ENCODE data around the gene INSC.

INSC gene

GRCh38 chr11:15229069-15229468 is 114.3 kb downstream of the INSC start:
- no peak for FAIRE-seq
- DNase-seq (ENCODE audit: insufficient read length): no peak
- TF ChIP-seq POLR2AphosphoS5 (IDR thresholded peaks at IDR 0.05; ENCODE audit: low read depth, low read length) (no peak), POLR2A (IDR thresholded peaks at IDR 0.05; ENCODE audit: low read depth, low read length) (no peak), TAF1 (IDR thresholded peaks at IDR 0.05; ENCODE audit: borderline replicate concordance, low read depth, low read length) (no peak)

DNA sequence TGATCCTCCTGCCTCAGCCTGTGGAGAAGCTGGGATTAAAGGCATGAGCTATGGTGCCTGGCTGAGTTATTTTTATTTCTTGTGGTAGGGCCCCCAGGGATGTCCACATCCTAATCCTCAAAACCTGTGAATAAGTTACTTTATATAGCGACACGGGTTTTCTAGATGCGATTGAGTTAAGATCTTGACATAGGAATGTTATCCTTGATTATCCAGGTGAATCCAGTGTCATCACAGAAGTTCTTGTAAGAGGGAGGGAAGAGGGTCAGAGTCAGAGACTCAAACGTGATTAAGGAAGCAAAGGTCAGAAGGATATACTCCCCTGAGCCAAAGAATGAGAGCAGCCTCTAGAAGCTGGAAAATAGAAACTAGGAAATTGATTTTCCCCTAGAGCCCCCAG is 117.8 kb downstream of the INSC start:
- FAIRE-seq: no peak
- no peak for TF ChIP-seq TAF1 (IDR thresholded peaks at IDR 0.05; ENCODE audit: borderline replicate concordance, low read depth, low read length)
- TF ChIP-seq POLR2AphosphoS5 (IDR thresholded peaks at IDR 0.05; ENCODE audit: low read depth, low read length): no peak

GRCh38 chr11:15233371-15234165 is 118.8 kb downstream of the INSC start:
- DNase-seq (ENCODE audit: insufficient read length) (no peak), FAIRE-seq (no peak)
- no peak for TF ChIP-seq POLR2AphosphoS5 (IDR thresholded peaks at IDR 0.05; ENCODE audit: low read depth, low read length)
- no peak for TF ChIP-seq POLR2A (IDR thresholded peaks at IDR 0.05; ENCODE audit: low read depth, low read length)
- TF ChIP-seq TAF1 (IDR thresholded peaks at IDR 0.05; ENCODE audit: borderline replicate concordance, low read depth, low read length): no peak

More for the DNA sequence above, 117.8 kb downstream of the INSC start:
- DNase-seq (ENCODE audit: insufficient read length): no peak

DNA sequence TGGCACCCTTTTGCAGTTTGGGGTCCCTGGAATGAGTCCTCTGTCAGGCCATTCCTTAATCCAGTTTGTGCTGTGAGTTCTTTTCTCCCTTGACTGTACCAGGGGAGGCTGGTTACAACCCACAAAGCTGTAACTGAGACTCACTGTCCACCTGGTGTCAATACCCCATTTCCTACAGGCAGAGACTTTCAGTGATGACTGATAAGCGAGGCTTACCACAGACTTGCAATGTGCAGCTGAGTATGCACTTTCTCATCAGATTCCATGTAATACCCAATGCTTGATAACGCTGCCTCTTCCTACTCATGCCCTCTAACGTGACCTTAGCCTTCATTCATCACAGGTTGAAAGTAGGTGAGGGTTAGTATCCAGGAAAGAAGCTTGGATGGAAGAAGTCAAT is 120.1 kb downstream of the INSC start:
- DNase-seq (ENCODE audit: insufficient read length) (no peak), FAIRE-seq (no peak)
- TF ChIP-seq TAF1 (IDR thresholded peaks at IDR 0.05; ENCODE audit: borderline replicate concordance, low read depth, low read length) (no peak), POLR2AphosphoS5 (IDR thresholded peaks at IDR 0.05; ENCODE audit: low read depth, low read length) (no peak), POLR2A (IDR thresholded peaks at IDR 0.05; ENCODE audit: low read depth, low read length) (no peak)

DNA sequence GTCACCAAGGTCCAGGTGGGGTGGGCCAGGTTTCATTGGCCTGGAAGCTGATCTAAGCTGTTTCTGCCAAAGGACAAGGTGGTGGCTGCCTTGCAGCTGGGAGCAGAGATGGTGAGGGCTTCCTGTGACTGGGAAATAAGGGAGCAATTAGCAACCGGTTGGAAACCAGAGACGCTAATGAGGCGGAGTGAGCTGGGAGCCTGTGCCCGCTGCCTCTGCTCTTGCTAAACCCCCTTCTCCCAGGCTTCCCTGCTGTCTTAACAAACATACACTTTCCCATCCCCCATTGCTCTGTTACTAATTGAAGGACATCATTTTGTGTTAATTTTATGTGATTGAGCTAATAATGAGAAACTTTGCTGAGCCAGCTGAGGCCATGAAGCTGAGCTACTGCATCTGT is 121.8 kb downstream of the INSC start:
- no peak for DNase-seq (ENCODE audit: insufficient read length)
- no peak for TF ChIP-seq POLR2A (IDR thresholded peaks at IDR 0.05; ENCODE audit: low read depth, low read length)
- no peak for TF ChIP-seq POLR2AphosphoS5 (IDR thresholded peaks at IDR 0.05; ENCODE audit: low read depth, low read length)
- TF ChIP-seq TAF1 (IDR thresholded peaks at IDR 0.05; ENCODE audit: borderline replicate concordance, low read depth, low read length): no peak
- no peak for FAIRE-seq

DNA sequence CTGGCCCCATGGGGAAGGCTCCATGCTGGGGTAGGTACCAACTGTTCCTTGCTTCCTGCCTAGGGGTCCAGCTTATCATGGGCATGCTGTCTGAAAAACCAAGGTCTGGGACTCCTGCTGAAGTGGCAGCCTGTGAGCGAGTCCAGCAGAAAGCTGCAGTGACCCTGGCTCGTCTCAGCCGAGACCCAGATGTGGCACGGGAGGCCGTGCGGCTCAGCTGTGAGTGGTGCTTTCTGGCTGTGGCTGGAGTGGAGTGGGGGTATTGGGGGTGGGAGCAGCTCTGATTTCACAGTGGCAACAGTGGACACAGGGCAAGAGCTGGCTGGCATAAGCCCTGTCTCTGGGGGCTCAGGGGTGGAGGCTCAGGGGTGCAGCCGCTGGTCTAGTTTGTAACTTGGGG is 124.1 kb downstream of the INSC start:
- DNase-seq (ENCODE audit: insufficient read length) (no peak), FAIRE-seq (no peak)
- TF ChIP-seq POLR2A (IDR thresholded peaks at IDR 0.05; ENCODE audit: low read depth, low read length) (no peak), TAF1 (IDR thresholded peaks at IDR 0.05; ENCODE audit: borderline replicate concordance, low read depth, low read length) (no peak), POLR2AphosphoS5 (IDR thresholded peaks at IDR 0.05; ENCODE audit: low read depth, low read length) (no peak)

DNA sequence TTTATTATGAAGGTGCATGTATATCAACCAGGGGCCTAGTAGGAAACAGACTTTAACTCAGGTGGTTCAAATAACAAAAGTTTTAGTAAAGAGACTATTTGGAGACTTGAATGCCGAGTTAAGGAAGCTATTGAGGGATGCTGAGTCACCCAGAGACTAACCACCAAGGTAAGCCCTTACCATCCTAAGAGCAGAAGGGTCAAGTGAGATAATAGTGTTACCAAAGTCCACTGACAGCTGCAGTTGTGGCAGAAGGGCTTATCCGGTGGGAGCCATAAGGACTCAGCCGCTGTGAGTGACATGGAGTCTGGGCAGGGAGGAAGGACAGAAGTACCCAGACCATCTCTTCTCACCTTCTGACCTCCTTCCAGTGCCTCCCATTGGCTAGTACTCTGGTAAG is 134.0 kb downstream of the INSC start:
- no peak for DNase-seq (ENCODE audit: insufficient read length)
- no peak for FAIRE-seq
- TF ChIP-seq POLR2A (IDR thresholded peaks at IDR 0.05; ENCODE audit: low read depth, low read length) (no peak), TAF1 (IDR thresholded peaks at IDR 0.05; ENCODE audit: borderline replicate concordance, low read depth, low read length) (no peak), POLR2AphosphoS5 (IDR thresholded peaks at IDR 0.05; ENCODE audit: low read depth, low read length) (no peak)

- FAIRE-seq (no peak), DNase-seq (ENCODE audit: insufficient read length) (no peak)
- TF ChIP-seq TAF1 (IDR thresholded peaks at IDR 0.05; ENCODE audit: borderline replicate concordance, low read depth, low read length): no peak
- TF ChIP-seq POLR2AphosphoS5 (IDR thresholded peaks at IDR 0.05; ENCODE audit: low read depth, low read length): no peak
- no peak for TF ChIP-seq POLR2A (IDR thresholded peaks at IDR 0.05; ENCODE audit: low read depth, low read length)
Observed at GRCh38 chr11:15258433-15259165, 143.9 kb downstream of the INSC start.

DNA sequence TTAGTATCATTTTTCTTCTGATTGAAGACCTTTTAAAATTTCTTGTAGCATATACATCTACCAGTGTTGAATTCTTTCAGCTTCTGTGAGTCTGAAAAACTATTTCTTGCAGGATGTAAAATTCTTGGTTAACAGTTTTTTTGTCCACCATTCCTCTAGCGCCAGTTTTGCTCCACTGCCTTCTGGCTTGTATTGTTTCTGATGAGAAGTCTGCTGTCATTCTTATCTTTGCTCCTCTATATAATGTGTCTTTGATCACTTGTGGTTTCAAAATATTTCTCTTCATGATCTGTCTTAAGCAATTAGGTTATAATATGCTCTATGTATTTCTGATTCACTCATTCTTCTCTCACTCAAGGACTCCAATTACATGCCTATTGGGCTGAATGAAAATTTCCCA is 152.3 kb downstream of the INSC start:
- FAIRE-seq: no peak
- TF ChIP-seq POLR2A (IDR thresholded peaks at IDR 0.05; ENCODE audit: low read depth, low read length) (no peak), POLR2AphosphoS5 (IDR thresholded peaks at IDR 0.05; ENCODE audit: low read depth, low read length) (no peak), TAF1 (IDR thresholded peaks at IDR 0.05; ENCODE audit: borderline replicate concordance, low read depth, low read length) (no peak)

DNA sequence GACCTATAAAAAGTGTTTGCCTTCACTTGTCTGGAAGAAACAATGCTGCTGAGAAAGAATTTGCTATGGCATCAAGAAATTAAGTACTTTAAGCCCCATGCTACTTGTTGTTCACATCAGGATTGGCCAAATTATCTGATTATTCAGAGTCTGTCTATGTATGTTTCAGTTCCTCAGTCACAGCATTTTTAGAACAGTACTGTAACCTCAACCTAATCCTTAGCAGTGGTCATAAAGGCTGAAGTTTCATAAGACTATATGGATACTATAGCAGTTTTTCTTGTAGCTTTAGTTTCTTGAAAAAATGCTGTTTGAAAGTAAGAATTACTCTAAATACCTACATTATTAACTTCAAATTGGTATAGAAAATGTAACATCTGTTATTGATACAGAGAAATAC is 153.9 kb downstream of the INSC start:
- no peak for DNase-seq (ENCODE audit: insufficient read length)
- TF ChIP-seq POLR2AphosphoS5 (IDR thresholded peaks at IDR 0.05; ENCODE audit: low read depth, low read length) (no peak), TAF1 (IDR thresholded peaks at IDR 0.05; ENCODE audit: borderline replicate concordance, low read depth, low read length) (no peak), POLR2A (IDR thresholded peaks at IDR 0.05; ENCODE audit: low read depth, low read length) (no peak)
- no peak for FAIRE-seq

More for the DNA sequence above, 152.3 kb downstream of the INSC start:
- no peak for DNase-seq (ENCODE audit: insufficient read length)

DNA sequence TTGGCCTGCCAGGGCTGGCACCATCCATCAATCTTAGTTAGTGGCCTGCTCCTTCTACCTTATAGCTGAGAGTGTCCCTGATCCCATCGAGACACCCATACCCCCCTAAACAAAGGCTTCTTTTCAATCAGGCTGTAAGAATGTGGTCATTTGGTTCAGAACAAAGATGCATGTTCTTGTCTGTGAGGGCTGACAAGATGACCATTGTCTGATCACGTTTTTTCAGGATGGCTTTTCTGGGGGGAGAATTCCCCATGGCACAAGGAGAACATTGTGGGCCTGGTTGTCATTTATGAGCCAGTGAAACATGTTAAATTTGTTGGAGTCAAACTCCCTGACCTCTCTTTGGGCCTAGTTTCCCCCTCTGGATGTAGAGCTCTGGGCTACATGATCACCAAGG is 160.4 kb downstream of the INSC start:
- FAIRE-seq: no peak
- DNase-seq (ENCODE audit: insufficient read length): no peak
- no peak for TF ChIP-seq POLR2AphosphoS5 (IDR thresholded peaks at IDR 0.05; ENCODE audit: low read depth, low read length)
- TF ChIP-seq TAF1 (IDR thresholded peaks at IDR 0.05; ENCODE audit: borderline replicate concordance, low read depth, low read length): no peak
- no peak for TF ChIP-seq POLR2A (IDR thresholded peaks at IDR 0.05; ENCODE audit: low read depth, low read length)

DNA sequence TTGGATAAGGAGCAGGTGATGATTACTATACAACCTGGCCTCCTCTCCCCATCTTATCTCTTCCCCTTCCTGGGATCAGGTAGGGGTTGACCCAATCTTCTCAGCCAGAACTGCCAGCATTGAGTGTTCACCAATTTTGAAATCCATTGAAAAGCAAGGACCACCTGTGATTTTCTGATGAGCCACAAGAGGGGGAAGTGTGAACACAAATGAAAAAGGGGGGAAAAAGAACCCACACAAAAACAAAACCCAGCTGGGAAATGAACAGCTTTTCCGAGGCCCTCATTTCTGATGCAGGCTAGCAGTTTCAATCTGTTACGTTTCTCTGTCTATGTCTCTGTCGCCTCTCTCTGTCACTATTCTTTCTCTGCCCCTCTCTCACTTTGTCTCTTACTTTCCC is 161.9 kb downstream of the INSC start:
- FAIRE-seq (no peak), DNase-seq (ENCODE audit: insufficient read length) (no peak)
- TF ChIP-seq POLR2AphosphoS5 (IDR thresholded peaks at IDR 0.05; ENCODE audit: low read depth, low read length) (no peak), TAF1 (IDR thresholded peaks at IDR 0.05; ENCODE audit: borderline replicate concordance, low read depth, low read length) (no peak), POLR2A (IDR thresholded peaks at IDR 0.05; ENCODE audit: low read depth, low read length) (no peak)
